GM18861 (cell line): ENCODE results near the gene INSYN1.
"Not testable (repeated sequence)": the region's sequence is repeated elsewhere in the genome, so short reads cannot be mapped to it uniquely, and the experiment has no call there.

Source experiments
- ATAC-seq: cut with Tn5 transposase; IDR thresholded peaks from one replicate; pipeline ENCODE4 v1.9.1; 2021; ENCODE audit not compliant: unreplicated experiment

The INSYN1 gene

GRCh38 chr15:73714695-73715301, 38.4 kb downstream of the INSYN1 start:
- ATAC-seq, result no peak

DNA sequence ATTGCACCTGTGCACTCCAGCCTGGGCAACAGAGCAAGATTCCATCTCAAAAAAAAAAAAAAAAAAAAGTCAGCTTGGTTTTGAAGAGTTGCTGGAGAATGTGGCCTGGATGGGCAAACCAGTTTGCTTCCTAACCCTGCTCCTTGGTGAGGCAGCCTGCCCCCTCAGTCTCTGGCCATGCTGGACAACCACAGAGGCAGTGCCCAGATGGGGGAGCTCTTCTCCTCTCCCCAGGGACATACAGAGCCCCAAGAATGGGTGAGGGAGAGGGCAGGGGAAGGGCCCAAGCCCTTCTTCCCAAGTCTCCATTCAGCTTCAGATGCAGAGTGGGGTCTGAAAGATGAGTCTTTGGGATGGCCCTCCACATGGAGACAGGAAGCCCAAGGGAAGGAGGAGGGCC, 41.0 kb downstream of the INSYN1 start:
- ATAC-seq, result no peak

GRCh38 chr15:73711526-73711925, 41.6 kb downstream of the INSYN1 start:
- no peak for ATAC-seq

- ATAC-seq, result no peak
Observed at GRCh38 chr15:73710321-73710720, 42.8 kb downstream of the INSYN1 start.

- ATAC-seq, result no peak
Observed at GRCh38 chr15:73709686-73710085, 43.5 kb downstream of the INSYN1 start.

DNA sequence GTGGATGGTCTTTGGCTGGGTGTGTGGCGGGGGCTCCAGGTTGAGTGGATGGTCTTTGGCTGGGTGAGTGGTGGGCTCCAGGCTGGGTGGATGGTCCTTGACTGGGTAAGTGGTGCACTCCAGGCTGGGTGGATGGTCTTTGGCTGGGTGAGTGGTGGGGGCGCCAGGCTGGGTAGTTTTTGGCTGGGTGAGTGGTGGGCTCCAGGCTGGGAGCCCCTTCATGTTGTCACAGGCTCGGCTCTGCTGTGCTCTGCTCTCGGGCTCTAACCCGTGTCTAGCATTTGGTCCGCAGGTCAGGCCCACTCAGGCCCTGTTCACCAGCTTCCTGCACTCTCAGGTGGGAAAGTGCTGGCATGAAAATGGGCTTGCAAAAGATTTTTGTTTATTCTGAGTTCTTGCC, 43.9 kb downstream of the INSYN1 start:
- ATAC-seq, result no peak

DNA sequence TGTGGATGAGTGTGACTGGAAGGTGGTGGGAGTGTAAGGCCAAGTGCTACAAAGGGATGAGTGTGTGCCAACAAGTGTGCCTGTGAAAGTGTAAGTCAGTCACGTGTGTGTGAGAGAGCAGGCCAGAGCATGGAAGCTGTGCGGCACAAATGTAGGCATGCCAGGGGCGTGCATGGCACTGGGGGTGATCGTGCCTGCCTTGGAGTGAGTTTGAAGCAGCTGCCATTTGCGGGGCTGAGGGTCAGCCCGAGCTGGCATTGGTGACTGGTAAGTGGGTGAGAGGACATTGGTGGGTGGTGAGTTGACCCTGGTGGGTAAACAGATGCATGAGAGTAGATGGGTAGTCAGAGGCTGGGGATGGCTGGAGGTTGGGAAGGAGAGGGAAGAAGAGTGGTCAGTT, 44.5 kb downstream of the INSYN1 start:
- ATAC-seq, result no peak

DNA sequence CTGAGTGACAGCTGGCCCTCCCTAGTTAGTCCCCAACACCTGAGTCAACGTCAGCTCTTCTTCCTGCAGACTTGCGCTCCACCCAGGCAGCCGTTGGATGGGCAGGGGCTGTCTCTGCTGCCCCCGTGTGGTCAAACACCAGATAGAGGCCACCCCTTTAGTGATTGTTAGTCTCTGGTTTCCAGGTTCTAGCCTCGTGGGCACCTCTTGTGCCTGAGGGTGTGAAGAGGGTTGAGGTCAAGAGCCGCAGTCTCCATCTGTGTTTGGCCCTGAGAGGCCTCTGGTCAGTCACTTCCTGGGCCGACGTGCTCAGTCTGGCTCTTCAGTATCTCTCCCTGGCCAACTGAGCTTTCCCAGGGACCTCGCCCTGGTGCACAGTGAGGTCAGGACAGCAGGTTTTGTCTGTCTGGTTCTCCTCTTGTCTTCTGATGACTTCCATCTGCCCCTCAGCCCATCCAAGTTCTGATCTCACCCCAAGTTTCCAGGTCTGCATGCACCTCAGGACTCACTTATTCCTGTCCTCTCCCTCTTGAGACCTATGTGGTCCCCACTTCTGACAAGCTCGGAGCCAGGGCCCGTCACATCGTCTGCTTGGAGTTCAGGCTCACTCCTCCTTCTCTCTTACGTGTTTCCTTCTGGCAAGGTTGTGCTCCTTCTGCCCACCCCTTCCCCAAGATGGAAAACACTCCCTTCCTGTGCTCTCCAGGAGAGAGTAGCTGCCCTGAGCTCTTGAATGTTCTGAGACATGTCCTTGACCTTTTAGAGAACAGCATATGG, 48.1 kb downstream of the INSYN1 start:
- ATAC-seq, result no peak

GRCh38 chr15:73704142-73704868, 48.8 kb downstream of the INSYN1 start:
- not testable (repeated sequence) for ATAC-seq

GRCh38 chr15:73703601-73704000, 49.5 kb downstream of the INSYN1 start:
- not testable (repeated sequence) for ATAC-seq

GRCh38 chr15:73702311-73703239, 50.6 kb downstream of the INSYN1 start:
- ATAC-seq, result not testable (repeated sequence)

- peak; percentile 38 for ATAC-seq
Observed at GRCh38 chr15:73700041-73700842, 52.9 kb downstream of the INSYN1 start.

- ATAC-seq, result no peak
Observed at GRCh38 chr15:73699249-73700040, 53.7 kb downstream of the INSYN1 start.

DNA sequence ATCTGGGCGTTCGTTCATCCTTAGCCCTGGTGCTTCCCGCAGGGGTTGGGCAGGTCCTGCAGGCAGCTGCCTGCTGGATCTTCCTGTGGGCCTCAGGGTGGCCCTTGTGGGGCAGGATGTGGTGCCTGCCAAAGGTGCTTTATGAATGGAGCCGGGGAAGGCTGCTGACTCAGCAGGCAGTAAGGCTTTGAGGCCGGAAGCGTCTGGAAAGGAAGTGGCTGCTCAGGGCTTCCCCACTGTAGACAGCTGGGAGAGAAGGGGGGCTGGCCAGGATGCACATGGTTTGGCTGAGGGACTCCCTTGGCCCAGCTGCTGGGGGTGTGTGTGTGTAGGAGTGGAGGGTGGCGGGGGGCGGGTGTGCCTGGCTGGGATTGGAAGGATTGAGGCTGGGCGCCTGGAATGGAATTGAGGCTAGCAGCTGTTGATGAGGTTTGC, 56.1 kb downstream of the INSYN1 start:
- peak; percentile 82 for ATAC-seq

DNA sequence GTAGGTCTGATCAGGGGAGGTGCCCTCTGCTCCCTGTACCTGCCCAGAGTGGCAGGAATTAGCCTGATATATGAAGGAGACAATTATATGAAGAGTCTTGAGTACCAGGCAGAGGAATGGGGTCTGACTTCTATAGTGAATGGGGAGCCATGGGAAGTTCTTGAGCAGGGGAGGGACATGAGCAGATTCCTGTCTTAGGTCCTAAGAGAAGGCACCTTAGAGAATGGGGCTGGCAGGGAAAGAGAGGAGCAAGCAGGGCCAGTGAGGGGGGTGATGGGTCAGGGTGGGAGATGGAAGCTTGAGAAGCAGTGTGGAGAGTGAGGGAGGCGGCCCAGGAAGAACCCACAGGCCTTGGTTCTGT, 56.5 kb downstream of the INSYN1 start:
- no peak for ATAC-seq

DNA sequence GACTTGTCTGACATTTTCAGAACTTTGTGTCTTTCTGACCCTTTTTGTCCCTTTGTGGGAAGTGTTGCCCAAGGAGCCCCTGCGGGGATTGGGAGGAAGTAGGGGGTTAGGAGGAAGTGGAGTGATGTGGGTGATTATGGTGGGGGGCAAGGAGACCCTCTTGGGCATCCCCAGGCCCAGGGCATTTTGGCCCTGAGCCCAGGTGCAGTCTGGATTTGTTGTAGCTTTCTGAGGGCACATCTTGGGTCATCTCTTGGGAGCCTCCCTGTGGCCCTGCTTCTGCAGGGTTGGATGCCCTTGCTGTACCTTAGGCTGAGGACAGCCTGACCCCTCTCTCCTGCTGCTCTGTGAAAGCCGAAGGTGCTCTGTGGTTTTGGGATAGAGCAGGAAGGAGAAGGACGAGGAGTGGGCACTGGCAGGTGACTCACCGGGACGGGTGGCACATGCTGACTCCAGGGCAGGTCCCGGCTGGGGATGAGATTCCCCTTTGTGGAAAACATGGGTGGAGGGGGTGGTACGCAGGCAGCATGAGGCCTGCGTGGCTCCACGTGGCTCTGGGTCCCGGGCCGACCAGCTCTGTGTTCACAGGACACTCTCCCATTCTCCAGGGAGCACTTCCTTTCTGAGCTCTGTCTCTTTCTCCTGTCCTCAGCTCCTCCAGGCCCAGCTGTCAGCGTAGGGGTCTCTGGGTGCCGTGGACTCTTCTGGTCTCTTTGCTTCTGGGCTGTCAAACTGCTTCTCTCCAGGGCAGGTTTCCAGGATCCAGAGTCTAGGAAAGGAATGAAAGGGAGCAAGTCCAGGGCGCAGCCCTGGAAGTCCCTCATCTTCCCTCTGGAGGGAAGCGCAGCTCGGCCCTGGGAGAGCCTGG, 57.1 kb downstream of the INSYN1 start:
- ATAC-seq, result no peak

DNA sequence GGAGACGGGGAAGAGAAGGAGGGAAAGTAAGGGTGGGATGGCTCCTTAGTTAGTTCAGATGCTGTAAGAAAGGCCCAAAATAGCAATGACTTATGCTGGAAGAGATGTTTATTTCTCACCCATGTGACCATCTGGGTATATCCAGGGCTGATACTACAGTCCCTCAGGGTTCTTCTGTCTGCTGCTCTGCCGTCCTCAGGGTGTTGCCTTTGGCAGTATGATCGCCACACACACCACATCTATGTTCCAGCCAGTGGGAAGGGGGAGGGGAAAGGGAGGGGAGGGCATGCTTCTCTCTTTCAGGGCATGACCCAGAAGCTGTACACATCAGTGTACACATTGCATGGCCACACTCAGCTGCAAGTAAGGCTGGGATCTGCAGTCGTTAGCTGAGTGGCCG, 58.7 kb downstream of the INSYN1 start:
- no peak for ATAC-seq

DNA sequence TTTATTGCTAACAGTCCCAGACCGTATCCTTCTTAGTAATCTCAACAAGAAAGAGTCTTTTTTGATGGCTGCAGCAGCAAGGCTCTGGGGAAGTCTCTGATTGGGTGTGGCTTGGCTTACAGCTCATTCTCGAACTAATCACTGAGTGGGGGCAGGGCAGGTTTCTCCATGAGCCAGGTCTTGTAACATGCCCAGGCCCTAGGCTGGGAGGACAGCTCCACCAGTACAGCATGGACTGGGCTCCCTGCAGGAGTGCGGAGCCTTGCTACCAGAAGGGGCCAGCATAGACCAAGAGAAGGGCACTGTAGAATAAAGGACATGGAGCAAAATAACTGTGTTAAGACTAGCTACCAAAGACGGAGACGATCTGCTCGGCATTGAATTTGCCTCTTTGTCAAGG, 61.8 kb downstream of the INSYN1 start:
- ATAC-seq, result no peak
